SKM-1 treated with dmso at 0.1 percent for 144 hours (cell line): ENCODE results near the gene DNAAF6.

Experiments
- DNase-seq: peaks from one replicate; lab custom pipeline; 2025; ENCODE audit not compliant: unreplicated experiment; lab: John Stamatoyannopoulos, UW

Gene DNAAF6

DNA sequence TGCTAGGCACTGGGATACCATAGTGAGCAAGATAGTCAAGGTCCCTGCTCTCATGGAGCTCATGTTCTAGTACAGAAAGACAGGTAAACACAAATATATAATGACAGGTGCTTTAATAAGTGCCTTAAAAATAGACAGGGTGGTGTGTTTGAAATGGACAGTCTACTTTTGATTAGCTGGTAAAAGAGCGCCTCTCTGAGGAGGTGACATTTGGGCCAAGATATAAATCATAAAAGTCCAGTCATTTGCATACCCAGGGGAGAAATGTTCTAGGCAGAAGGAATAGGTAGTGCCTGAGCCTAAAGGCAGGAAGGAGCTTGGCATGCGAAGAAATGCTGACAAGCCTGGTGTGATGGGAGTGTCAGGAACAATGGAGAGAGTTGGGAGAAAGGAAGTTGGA is 83.6 kb downstream of the DNAAF6 start:
- no peak for DNase-seq

DNA sequence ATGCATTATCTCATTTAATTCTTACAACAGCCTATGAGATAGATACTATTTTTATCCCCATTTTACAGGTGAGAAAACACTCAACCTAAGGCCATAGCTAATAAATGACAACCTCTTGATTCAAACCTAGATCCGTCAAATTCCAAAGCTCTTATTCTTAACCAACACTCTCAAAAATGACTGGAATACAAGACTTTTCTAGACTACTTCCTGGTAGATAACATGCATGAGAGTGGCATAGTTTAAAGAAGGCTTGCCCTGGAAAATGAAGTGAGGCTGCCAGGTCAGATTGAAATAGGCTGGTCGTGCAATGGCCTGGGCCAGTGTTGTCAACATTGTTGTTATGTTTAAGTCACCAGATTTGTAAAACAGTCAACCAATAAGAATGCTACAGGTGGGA is 86.6 kb downstream of the DNAAF6 start:
- DNase-seq, result no peak
